DOHH2 (cell line): ENCODE measurements around the gene SLC9C2.

ENCODE experiments used
- H3F3A ChIP-seq: fragments of 200-600 bp; sonication (generic), shearing (Covaris generic); 2 replicates; pipeline ENCODE4 v1.6.0; 2016; ENCODE audit warnings: antibody characterized with exemption, mild to moderate bottlenecking; ENCODE audit not compliant: control insufficient read depth, insufficient read depth
- H3K27ac ChIP-seq: fragments of 200-600 bp; sonication (generic); 2 replicates; pipeline ENCODE4 v1.5.1; 2014; ENCODE audit warnings: low read depth, mild to moderate bottlenecking, low read length, moderate library complexity
- H3K27me3 ChIP-seq: fragments of 200-600 bp; sonication (generic); 2 replicates; pipeline ENCODE4 v1.6.1; 2014; ENCODE audit warnings: mild to moderate bottlenecking, low read length, mixed read lengths; ENCODE audit not compliant: control insufficient read depth
- H3K36me3 ChIP-seq: fragments of 200-600 bp; sonication (generic); 2 replicates; pipeline ENCODE4 v1.6.1; 2014; ENCODE audit warnings: mild to moderate bottlenecking, low read length, moderate library complexity, mixed read lengths; ENCODE audit not compliant: control insufficient read depth
- H3K4me1 ChIP-seq: fragments of 200-600 bp; sonication (generic); 2 replicates; pipeline ENCODE4 v1.6.1; 2014; ENCODE audit warnings: mild to moderate bottlenecking, low read length, mixed read lengths; ENCODE audit not compliant: control insufficient read depth
- H3K4me2 ChIP-seq: fragments of 200-600 bp; sonication (generic); 2 replicates; pipeline ENCODE4 v1.6.0; 2014; ENCODE audit warnings: mild to moderate bottlenecking, low read length, moderate library complexity
- H3K4me3 ChIP-seq: fragments of 200-600 bp; sonication (generic); 2 replicates; pipeline ENCODE4 v1.5.1; 2014; ENCODE audit warnings: mild to moderate bottlenecking, low read length, mixed read lengths
- H3K79me2 ChIP-seq: fragments of 200-600 bp; sonication (generic); 2 replicates; pipeline ENCODE4 v1.6.1; 2014; ENCODE audit warnings: mild to moderate bottlenecking, low read length, mixed read lengths; ENCODE audit not compliant: control insufficient read depth
- H3K9me2 ChIP-seq: fragments of 200-600 bp; sonication (generic); replicated peaks from 2 replicates; pipeline ENCODE4 v1.6.1; 2014; ENCODE audit warnings: mild to moderate bottlenecking, low read length, mixed read lengths; ENCODE audit not compliant: control insufficient read depth
- H3K9me3 ChIP-seq: fragments of 200-600 bp; sonication (generic); 2 replicates; pipeline ENCODE4 v1.6.1; 2014; ENCODE audit warnings: antibody characterized with exemption, low read length, mixed read lengths; ENCODE audit not compliant: control insufficient read depth, insufficient read depth
- H4K20me1 ChIP-seq: fragments of 200-600 bp; sonication (generic); 2 replicates; pipeline ENCODE4 v1.6.0; 2014; ENCODE audit warnings: low read depth, mild to moderate bottlenecking, antibody characterized with exemption, low read length, moderate library complexity; ENCODE audit not compliant: control insufficient read depth, insufficient read depth
- EZH2phosphoT487 ChIP-seq: fragments of 200-600 bp; sonication (generic); IDR thresholded peaks from 2 replicates; pipeline ENCODE4 v1.6.1; 2017; ENCODE audit warnings: borderline replicate concordance, mild to moderate bottlenecking, antibody characterized with exemption, low read length, moderate library complexity, mixed read lengths
- TF ChIP-seq, protein P1 (sequence below): fragments of 200-600 bp; sonication (generic); IDR thresholded peaks from one replicate; pipeline ENCODE4 v1.5.1; 2014; ENCODE audit warnings: antibody characterized with exemption, mild to moderate bottlenecking, low read depth, low read length; ENCODE audit not compliant: poor library complexity, severe bottlenecking

The SLC9C2 gene

DNA sequence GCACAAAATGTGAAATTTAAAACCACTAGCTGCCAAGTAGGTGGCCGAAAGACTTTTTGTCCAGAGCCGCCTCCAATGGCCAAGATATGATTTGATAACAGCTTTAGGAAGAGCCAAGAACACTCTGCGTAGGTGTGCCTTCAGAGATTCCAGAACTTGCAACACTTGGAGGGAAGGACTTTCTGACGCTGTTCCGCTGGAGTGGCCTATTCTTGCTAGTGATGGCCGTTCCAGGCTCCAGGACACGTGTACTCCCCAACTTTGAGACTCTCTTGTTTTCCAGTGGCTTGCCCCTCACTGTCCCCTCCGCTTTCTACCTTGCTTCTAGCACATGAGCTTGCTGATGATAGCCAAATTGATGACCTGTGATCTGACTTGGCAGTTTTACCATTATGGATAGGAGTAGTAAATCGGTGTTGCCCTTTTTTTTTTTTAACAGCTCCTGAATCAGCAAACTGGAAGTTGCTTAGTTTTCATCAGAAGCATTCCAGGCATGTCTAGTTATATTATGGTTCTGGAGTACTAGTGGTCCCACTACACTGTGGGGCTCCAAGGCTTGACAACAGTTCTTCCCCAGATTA lies 124.7 kb downstream of the SLC9C2 start:
- Histone ChIP-seq H3K9me3 (no peaks in the 10 kb centered on the region), H3K27me3 (no peaks in the 10 kb centered on the region), H3K36me3 (peaks cover 53% of the 10 kb centered on the region), H3K4me1 (peaks cover 28% of the 10 kb centered on the region), H3K27ac (no peak overlapping the region), H3K4me2 (peak overlapping the region; percentile 93), H3K4me3 (peak overlapping the region; percentile 98), H3K79me2 (peaks cover 47% of the 10 kb centered on the region), H3K9me2 (no peaks in the 10 kb centered on the region), H3F3A (no peaks in the 10 kb centered on the region), H4K20me1 (peaks cover 4% of the 10 kb centered on the region; the same call in 1 of the 2 replicates)
- TF ChIP-seq, protein P1, sequence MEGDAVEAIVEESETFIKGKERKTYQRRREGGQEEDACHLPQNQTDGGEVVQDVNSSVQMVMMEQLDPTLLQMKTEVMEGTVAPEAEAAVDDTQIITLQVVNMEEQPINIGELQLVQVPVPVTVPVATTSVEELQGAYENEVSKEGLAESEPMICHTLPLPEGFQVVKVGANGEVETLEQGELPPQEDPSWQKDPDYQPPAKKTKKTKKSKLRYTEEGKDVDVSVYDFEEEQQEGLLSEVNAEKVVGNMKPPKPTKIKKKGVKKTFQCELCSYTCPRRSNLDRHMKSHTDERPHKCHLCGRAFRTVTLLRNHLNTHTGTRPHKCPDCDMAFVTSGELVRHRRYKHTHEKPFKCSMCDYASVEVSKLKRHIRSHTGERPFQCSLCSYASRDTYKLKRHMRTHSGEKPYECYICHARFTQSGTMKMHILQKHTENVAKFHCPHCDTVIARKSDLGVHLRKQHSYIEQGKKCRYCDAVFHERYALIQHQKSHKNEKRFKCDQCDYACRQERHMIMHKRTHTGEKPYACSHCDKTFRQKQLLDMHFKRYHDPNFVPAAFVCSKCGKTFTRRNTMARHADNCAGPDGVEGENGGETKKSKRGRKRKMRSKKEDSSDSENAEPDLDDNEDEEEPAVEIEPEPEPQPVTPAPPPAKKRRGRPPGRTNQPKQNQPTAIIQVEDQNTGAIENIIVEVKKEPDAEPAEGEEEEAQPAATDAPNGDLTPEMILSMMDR, result no peak
- TF ChIP-seq EZH2phosphoT487, result no peak

DNA sequence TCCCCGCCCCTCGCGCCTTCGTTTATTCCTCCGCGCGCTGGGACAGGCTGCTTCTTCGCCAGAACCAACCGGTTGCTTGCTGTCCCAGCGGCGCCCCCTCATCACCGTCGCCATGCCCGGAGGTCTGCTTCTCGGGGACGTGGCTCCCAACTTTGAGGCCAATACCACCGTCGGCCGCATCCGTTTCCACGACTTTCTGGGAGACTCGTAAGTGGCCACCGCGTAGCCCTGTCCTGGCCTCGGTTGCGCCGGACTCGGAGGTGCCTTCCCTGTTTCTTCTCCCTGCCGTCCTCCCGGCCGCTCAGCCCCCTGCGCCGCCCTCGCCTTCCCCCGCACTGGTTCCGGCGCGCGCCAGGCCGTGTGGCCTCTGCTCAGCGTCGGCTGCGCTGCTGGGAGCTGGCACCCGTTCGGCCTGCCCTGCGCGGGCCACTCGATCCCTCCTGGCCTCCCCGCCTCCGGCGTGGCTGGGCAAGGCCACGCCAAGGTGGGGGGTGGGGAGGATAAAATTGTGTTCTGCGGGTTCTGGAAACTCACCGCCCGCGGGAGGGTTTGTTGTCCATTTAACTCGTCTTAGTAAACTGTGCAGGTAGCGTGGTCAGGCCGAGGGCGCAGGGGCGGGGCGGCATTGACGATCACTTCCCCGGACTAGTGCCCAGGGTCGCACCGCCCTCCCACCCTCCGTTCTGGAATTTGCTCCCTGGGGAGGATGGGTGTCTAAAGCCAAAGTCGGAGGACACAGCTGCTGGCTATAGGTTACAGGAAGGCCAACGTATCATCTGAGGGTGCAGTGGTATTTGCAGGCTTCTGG lies 125.4 kb downstream of the SLC9C2 start, which contains the start of gene PRDX6:
TSS of gene PRDX6 (plus strand) at position 50 of the 808 bp plus-strand sequence. CDS start at position 113, 63 bp downstream.
- H3F3A ChIP-seq, result no peaks in the 10 kb centered on the region

DNA sequence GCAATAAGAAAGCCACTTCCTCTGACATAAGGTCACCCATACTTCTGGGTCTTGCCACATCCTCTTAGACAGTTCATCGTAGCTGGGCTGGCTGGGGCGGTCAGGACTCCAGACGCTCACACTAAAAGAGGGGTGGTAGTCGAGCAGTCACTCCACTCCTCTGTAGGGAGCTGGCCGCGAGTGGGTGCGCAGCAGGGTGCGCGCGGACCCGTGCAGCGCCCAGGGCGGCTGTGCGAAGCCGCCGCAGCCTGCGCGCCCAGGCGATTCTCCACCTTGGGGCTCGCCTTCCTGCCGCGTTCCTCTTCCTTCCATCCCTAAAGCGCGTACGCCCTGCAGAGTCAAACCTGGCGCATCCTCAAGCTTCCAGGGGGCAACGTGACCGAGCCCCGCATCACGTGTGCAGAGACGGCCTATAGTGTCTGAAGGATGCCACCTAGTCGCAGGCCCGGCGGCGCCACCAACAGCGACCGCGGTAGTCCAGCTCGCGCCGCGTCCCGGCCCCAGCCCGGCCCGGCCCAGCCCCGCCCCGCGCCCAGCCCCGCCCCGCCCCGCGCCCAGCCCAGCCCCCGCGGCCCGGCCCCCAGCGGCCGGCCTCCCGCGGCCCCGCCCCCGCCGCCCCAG lies 126.1 kb downstream of the SLC9C2 start:
- Histone ChIP-seq H4K20me1 (peaks cover 4% of the 10 kb centered on the region; the same call in 1 of the 2 replicates), H3K27me3 (no peaks in the 10 kb centered on the region), H3K4me1 (peaks cover 28% of the 10 kb centered on the region), H3K36me3 (peaks cover 46% of the 10 kb centered on the region), H3K79me2 (peaks cover 47% of the 10 kb centered on the region), H3K27ac (peak overlapping the region; percentile 56), H3K4me2 (peak overlapping the region; percentile 97), H3F3A (no peaks in the 10 kb centered on the region), H3K4me3 (peak overlapping the region; percentile 98), H3K9me3 (peaks cover 6% of the 10 kb centered on the region; the same call in 1 of the 2 replicates), H3K9me2 (no peaks in the 10 kb centered on the region)
- TF ChIP-seq, protein P1, result no peak
- TF ChIP-seq EZH2phosphoT487, result no peak

More for the DNA sequence above, 125.4 kb downstream of the SLC9C2 start, which contains the start of gene PRDX6:
- Histone ChIP-seq H3K4me1 (peaks cover 28% of the 10 kb centered on the region), H3K4me3 (peak within 1 kb of the TSS; percentile 98), H3K79me2 (peaks cover 47% of the 10 kb centered on the region), H3K9me2 (no peaks in the 10 kb centered on the region), H3K4me2 (peak within 1 kb of the TSS; percentile 97), H3K27me3 (no peaks in the 10 kb centered on the region), H3K36me3 (peaks cover 46% of the 10 kb centered on the region), H3K9me3 (no peaks in the 10 kb centered on the region), H3K27ac (peak within 1 kb of the TSS; percentile 56), H4K20me1 (peaks cover 4% of the 10 kb centered on the region; the same call in 1 of the 2 replicates)
- no peak for TF ChIP-seq EZH2phosphoT487
- TF ChIP-seq, protein P1, result no peak
